IMR-90 (cell line): ENCODE data around the gene TPI1.

Experiments used
- MAZ ChIP-seq: IDR thresholded peaks from 2 replicates; pipeline ENCODE4 v1.6.1; 2012; ENCODE audit warnings: low read depth, mild to moderate bottlenecking, low read length, improper control_type of control experiment, moderate library complexity, borderline replicate concordance
- MXI1 ChIP-seq: IDR thresholded peaks from 2 replicates; pipeline ENCODE4 v1.6.1; 2012; ENCODE audit warnings: low read depth, mild to moderate bottlenecking, low read length, moderate library complexity, borderline replicate concordance
- POLR2A ChIP-seq: IDR thresholded peaks from 2 replicates; pipeline ENCODE4 v1.6.1; 2012; ENCODE audit warnings: mild to moderate bottlenecking, low read depth, low read length
- RAD21 ChIP-seq: IDR thresholded peaks from 2 replicates; pipeline ENCODE4 v1.6.1; 2012; ENCODE audit warnings: low read length, improper control_type of control experiment
- RFX5 ChIP-seq: IDR thresholded peaks from 2 replicates; pipeline ENCODE4 v1.8.0; 2012; ENCODE audit warnings: low read depth, mild to moderate bottlenecking, low read length, moderate library complexity
- TF ChIP-seq, protein P1 (sequence below): conservative IDR thresholded peaks from 2 replicates; pipeline ENCODE4 v1.5.1; 2012; ENCODE audit warnings: mild to moderate bottlenecking, low read depth, low read length, improper control_type of control experiment
- TF ChIP-seq, protein P2 (sequence below): fragments of 150-350 bp; IDR thresholded peaks from 2 replicates; pipeline ENCODE4 v1.6.1; 2017; ENCODE audit warnings: mild to moderate bottlenecking, antibody characterized with exemption, low read length, low read depth

DNA sequence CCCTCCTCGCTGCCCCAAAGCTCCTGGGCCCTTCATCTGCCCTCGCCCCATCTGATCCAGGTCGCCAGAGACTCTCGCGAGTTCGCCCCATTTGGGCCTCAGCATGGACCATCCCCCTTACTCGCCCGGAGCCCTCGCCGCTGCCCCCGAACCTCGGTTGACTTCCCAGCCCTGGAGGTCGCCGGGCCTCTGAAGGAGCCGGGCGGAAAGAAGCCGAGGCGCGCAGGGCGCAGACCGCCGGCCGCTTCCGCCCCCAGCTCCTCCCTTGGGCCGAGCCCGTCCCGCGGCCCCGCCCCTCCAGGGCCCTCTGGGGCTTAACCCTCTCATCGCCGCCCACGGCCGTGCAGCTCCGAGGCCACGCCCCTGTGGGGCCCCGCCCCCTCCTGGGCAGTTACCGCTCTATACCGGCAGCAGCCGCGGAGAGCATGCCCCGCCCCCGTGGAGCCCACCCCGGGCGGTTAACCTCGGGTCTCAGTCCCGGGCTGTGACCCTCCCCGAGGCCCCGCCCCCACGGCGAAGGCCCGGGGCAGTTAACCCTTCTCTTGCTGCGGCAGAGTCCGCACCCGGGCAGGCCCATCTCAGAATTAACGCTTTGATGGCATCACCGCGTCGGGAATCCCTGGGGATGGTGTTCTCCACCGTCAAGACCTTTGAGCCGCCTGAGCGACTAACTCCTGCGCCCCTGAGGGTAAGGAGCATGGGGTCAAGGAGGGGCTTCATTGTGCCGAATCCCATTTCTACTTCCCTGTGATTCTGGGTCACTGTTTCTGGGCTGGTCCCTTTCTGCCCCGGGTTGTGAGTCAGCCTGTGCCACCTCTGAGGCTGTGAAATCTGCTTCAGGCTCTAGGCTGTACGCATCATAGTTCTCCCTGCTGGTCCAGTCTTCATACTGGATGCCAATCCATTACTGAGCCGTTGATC lies 6.0 kb downstream of the TPI1 start, which contains the start of gene SPSB2:
- TF ChIP-seq RAD21 (no peak), RFX5 (no peak), MXI1 (peak; percentile 78), POLR2A (no peak), MAZ (peak; percentile 88)
- TF ChIP-seq, protein P1, sequence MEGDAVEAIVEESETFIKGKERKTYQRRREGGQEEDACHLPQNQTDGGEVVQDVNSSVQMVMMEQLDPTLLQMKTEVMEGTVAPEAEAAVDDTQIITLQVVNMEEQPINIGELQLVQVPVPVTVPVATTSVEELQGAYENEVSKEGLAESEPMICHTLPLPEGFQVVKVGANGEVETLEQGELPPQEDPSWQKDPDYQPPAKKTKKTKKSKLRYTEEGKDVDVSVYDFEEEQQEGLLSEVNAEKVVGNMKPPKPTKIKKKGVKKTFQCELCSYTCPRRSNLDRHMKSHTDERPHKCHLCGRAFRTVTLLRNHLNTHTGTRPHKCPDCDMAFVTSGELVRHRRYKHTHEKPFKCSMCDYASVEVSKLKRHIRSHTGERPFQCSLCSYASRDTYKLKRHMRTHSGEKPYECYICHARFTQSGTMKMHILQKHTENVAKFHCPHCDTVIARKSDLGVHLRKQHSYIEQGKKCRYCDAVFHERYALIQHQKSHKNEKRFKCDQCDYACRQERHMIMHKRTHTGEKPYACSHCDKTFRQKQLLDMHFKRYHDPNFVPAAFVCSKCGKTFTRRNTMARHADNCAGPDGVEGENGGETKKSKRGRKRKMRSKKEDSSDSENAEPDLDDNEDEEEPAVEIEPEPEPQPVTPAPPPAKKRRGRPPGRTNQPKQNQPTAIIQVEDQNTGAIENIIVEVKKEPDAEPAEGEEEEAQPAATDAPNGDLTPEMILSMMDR = no peak
- TF ChIP-seq, protein P2, sequence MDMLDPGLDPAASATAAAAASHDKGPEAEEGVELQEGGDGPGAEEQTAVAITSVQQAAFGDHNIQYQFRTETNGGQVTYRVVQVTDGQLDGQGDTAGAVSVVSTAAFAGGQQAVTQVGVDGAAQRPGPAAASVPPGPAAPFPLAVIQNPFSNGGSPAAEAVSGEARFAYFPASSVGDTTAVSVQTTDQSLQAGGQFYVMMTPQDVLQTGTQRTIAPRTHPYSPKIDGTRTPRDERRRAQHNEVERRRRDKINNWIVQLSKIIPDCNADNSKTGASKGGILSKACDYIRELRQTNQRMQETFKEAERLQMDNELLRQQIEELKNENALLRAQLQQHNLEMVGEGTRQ = no peak
